Measurements from ENCODE around the gene ZDHHC5.

ZDHHC5 gene, protein sequence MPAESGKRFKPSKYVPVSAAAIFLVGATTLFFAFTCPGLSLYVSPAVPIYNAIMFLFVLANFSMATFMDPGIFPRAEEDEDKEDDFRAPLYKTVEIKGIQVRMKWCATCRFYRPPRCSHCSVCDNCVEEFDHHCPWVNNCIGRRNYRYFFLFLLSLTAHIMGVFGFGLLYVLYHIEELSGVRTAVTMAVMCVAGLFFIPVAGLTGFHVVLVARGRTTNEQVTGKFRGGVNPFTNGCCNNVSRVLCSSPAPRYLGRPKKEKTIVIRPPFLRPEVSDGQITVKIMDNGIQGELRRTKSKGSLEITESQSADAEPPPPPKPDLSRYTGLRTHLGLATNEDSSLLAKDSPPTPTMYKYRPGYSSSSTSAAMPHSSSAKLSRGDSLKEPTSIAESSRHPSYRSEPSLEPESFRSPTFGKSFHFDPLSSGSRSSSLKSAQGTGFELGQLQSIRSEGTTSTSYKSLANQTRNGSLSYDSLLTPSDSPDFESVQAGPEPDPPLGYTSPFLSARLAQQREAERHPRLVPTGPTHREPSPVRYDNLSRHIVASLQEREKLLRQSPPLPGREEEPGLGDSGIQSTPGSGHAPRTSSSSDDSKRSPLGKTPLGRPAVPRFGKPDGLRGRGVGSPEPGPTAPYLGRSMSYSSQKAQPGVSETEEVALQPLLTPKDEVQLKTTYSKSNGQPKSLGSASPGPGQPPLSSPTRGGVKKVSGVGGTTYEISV

GRCh38 chr11:57667736-57668433 lies at the start of gene ZDHHC5:
TSS of gene ZDHHC5 (plus strand) at chr11:57668114. CDS start at chr11:57673091, 4,977 bp downstream.
- DNase-seq (ENCODE audit: low spot score) = peak; percentile 100

DNA sequence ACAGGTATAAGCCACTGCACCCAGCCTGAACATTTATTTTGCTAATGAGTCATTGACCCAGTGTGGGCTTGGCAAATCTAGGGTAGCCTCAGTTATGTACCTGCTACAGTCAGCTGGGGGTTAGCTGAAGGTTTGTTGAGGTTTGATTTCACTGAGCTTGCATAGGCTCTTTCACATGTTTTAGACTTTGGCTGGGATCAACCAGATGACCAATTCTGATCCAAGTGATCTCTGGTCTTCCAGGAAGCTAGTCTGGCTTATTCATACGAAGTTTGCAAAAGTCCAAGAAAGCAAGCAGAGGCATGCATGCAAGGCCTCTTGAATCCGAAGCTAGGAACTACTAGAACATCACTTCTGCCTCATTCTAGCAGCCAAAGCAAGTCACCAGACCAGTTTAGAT lies 49.5 kb upstream of the ZDHHC5 start:
- DNase-seq (ENCODE audit: low spot score) = no peak

- no peak for DNase-seq (ENCODE audit: low spot score)
Observed at GRCh38 chr11:57619331-57619730, 48.6 kb upstream of the ZDHHC5 start.

DNA sequence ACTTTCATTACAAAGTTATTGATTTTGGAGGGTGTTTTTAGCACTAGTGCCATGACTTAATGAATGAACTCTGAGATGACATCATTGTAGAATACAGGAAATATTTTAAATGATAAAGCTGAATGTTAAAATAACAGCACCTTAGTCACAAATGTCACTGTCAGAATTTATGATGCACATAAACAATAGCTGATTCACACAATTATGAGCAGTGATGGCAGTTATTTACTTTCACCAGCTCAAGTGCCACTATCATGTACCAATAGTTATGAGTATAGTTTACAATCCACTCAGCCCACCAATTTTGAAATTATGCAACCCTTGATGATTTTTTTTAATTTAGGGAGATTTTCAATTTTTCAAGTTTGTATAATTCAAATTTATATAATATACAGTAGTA lies 47.4 kb upstream of the ZDHHC5 start:
- DNase-seq (ENCODE audit: low spot score) = no peak

- no peak for DNase-seq (ENCODE audit: low spot score)
Observed at GRCh38 chr11:57622263-57622662, 45.7 kb upstream of the ZDHHC5 start.

DNA sequence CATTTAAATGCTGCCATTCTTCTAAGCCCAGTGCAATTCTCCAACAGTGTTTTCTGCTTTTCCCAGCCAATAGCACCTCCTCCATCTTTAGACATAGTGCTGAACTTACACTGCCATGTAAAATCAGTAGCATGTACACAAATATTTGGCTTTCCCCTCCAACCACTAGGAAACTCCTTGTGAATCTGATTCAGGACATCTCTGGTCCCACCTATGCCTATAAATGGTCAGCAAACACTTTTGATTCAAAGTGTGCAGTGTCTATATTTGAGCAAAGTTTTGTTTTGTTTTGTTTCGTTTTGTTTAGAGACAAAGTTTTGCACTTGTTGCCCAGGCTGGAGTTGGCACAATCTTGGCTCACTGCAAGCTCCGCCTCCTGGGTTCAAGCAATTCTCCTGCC lies 43.0 kb upstream of the ZDHHC5 start:
- no peak for DNase-seq (ENCODE audit: low spot score)

DNA sequence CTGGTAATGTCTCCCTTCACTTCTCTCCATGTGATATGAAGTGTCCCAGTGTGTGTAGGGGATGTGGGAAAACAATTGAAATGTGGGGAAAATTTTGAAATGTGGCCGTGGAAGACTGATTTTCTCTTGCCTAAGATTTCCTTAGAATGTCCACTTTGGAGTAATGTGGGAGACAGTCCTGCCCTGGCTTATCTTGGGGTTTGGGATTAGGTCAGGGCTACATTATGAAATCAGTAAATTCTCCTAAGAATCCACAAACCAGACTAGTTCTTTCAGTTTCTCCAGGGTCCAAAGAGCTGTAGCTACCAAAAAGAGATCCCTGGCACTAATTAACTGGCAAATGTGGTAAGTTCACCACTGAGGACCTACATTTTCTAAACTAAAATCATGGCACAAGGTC lies 41.0 kb upstream of the ZDHHC5 start:
- no peak for DNase-seq (ENCODE audit: low spot score)

DNA sequence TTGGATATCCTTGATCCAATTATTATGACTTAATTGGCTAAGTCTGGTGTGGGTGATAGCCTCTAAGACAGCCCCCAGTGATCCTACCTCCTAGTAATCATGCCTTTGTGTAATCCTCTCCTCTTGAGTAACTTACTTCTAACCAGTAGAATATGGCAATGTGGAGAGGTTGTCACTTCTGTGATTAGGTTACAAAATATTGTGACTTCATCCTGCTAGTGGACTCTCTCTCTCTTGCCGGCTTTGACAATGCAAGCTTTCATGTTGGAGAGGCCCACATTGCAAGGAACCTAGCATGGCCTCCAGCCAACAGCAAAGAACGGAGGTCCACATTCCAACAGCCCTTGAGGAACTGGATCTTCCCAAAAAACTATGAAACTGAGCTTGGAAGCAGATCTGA lies 37.7 kb upstream of the ZDHHC5 start:
- DNase-seq (ENCODE audit: low spot score) = no peak

DNA sequence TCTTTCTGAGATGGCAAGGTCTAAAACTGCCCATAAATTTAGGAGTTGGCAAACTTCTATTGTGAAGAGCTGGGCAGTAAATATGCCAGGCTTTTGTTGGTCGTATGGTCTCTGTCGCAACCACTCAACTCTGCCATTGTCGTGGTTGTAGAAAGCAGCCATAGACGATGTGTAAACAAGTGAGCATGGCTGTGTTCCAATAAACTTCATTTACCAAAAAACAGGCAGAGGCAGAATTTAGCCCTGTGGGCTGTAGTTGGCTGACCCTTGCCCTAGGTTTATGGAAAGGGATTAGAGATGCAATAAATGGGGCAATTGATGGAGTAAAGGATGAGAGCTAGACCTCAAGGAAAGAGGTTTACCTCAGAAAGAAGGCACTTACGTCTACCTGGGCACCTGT lies 35.8 kb upstream of the ZDHHC5 start:
- no peak for DNase-seq (ENCODE audit: low spot score)

DNA sequence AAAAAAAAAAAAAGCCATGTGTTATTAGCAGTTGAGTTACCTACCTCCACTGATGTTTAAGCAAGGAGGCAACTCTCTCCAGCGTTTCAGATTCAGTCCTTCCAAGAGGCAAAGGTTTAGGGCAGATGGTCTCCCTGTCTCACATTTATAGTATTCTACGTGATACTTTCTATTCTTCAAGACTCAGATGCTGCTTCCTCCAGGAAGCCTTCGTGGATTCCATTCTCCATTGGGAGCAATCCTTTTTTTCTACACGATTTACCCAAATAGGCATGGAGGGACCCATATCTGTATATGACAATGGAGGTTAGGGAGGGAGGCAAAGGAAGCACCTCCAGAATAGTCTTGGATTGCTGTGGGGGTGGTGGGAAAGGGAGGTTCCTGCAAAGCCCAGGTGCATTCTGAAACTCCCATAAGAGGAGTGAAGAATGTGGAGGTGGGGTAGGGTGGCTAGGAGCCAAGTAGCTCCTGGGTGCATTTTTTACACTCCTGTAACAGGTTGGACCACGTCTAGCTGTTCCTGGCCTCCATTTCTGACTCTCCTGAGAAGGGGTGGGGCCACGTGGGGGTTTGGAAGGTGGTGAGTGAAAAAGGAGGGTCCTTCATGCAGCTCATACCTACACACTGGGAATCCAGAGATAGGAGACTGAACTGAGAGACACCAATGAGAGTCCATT lies 34.4 kb upstream of the ZDHHC5 start:
- DNase-seq (ENCODE audit: low spot score) = no peak

GRCh38 chr11:57634311-57634710 lies 33.6 kb upstream of the ZDHHC5 start:
- no peak for DNase-seq (ENCODE audit: low spot score)

GRCh38 chr11:57635246-57635645 lies 32.7 kb upstream of the ZDHHC5 start:
- no peak for DNase-seq (ENCODE audit: low spot score)

DNA sequence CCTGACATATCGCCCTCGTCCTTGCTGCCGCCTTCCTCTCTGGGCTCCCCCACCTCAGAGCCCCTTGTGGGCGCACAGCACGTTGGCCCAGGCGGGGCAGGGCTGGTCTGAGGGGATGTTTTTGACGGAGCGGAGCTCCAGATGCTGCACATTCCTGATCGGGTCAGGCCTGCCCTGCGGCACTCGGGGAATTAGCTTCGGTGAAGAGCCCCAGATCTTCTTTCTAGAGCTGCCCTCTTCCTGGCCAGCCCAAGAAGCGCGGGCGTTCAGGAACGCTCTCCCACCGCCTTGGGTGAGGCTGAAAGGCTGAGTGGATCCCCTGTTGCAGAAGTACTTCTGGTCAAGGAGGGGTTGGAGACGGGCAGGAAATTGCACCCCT lies 30.3 kb upstream of the ZDHHC5 start:
- no peak for DNase-seq (ENCODE audit: low spot score)

DNA sequence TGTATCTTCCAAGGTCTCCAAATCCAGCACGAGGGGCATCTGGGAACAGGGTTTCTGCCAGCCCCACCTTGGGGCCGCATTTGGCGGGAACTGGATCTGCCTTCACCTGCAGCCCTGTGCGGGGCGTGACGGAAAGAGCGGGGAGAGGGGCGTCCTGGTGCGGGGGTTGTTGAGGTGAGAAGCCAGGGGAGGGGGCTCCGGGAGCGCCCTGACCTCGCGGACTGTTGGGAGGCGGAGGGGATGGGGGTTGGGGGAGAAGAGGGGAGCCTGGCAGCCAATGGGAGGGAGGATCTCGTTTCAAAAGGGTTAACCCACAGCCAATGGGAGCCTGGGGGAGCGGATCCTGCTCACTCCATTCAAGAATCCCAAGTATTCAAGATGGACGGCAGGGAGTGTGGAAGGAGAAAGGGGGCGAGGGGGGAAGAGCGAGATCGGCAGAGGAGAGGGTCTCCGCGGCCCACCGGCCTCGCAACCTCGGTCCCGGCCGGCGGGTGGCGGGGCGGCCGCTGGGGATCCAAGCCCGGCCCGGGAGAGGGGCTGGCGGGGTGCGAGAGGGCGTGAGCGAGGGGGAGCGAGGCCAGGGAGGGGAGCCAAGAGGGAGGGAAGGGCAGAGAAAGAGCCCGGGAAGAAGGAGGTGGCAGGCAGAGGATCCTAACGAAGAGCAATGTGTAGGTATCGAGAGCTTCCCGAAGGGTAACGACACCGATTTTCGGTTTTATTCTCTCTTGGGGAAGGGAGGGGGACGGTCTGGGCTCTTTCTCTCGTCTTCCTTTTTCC lies 29.7 kb upstream of the ZDHHC5 start:
- DNase-seq (ENCODE audit: low spot score) = no peak

DNA sequence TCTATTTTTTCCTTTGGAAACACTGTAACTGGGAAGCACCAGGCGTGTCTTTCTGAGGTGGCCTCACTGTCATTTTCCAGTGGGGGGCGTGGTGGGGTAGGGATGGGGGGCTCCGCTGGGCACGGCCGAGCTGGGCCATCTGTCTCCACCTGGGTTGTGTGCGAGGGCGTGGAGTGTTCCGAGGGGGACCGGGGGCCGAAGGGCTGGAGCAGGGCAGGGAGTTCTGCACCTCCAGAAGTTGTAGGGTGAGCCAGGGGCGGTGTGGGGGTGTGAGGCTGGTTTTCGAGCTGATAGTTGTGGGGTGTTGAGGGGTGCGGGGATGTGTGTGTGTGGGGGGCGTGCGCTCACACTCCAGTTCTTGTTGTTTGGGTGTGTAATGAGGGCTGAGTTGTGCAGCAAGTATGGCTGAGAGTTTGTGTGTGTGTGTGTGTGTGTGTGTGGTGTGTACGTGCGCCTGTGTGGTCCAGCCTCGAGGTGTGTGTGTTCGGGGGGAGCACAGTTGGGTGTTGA lies 29.0 kb upstream of the ZDHHC5 start:
- no peak for DNase-seq (ENCODE audit: low spot score)

- DNase-seq (ENCODE audit: low spot score) = no peak
Observed at GRCh38 chr11:57639321-57640067, 28.4 kb upstream of the ZDHHC5 start.

DNA sequence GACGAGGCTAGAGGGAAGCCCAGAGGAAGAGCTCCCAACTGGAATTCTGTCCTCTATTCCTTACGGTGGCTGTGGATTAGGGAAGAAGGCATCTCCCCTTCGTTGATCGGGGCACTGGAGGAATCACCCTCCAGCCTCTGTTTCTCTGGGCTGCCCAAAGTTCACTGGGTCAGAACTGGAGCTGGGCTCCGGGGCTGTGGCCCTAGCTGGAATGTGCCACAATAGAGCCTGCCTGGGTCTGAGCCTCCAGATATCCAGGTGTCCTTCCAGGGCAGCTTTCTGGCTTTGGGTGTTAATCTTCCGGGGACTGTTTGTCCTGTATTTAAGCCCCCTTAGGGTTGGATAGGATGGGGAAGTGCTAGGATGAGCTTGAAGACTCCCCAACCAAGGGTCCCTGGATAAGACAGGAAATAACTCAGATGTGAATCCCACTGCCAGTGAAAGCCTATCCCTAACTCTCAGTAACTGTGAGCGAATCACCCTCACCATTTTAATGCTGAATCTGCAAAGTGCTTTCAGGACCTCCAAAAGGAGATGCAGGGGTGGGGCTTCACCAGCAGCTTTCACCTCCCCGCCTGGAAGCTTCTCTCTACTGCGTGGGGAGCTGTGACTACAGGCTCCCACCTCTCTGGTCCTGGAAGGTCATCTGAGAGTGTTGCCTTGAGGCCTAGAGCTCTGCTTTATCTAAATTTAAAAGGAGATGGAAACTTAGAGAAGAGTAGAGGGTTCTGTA lies 27.7 kb upstream of the ZDHHC5 start:
- no peak for DNase-seq (ENCODE audit: low spot score)

- DNase-seq (ENCODE audit: low spot score) = peak; percentile 41
Observed at GRCh38 chr11:57641011-57641807, 26.7 kb upstream of the ZDHHC5 start.

DNA sequence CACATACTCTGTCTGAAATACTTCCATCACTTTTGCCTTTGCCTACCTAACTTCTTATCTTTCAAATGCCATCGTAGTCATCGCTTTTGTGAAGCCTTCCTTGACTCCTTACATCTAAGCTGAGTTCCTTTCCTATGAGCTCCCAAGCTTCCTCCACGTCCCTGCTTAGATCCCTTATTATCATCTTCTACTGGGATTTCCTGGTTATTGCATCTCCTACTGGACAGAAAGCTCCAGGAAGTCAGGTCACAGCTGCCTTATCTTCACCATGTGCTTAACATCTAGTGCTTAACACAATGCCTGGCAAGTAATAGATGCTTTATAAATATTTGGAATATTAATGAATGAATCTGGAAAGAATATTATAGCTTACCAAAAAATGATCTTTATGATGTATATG lies 24.1 kb upstream of the ZDHHC5 start:
- DNase-seq (ENCODE audit: low spot score) = no peak

All from CD4-positive, alpha-beta T cell treated with Interleukin-15 for 4 hours (primary cell).